ENCODE data around the gene CAMKK2.

- TF ChIP-seq, protein P1, sequence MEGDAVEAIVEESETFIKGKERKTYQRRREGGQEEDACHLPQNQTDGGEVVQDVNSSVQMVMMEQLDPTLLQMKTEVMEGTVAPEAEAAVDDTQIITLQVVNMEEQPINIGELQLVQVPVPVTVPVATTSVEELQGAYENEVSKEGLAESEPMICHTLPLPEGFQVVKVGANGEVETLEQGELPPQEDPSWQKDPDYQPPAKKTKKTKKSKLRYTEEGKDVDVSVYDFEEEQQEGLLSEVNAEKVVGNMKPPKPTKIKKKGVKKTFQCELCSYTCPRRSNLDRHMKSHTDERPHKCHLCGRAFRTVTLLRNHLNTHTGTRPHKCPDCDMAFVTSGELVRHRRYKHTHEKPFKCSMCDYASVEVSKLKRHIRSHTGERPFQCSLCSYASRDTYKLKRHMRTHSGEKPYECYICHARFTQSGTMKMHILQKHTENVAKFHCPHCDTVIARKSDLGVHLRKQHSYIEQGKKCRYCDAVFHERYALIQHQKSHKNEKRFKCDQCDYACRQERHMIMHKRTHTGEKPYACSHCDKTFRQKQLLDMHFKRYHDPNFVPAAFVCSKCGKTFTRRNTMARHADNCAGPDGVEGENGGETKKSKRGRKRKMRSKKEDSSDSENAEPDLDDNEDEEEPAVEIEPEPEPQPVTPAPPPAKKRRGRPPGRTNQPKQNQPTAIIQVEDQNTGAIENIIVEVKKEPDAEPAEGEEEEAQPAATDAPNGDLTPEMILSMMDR (conservative IDR thresholded peaks at IDR 0.05; ENCODE audit: low read length), result no peak
- TF ChIP-seq EZH2phosphoT487 (IDR thresholded peaks at IDR 0.05; ENCODE audit: borderline replicate concordance, low read depth, low read length), result no peak
Observed at GRCh38 chr12:121189619-121190155, 106.8 kb downstream of the CAMKK2 start.
